Glutamatergic neuron (in vitro differentiated cells): ENCODE measurements around the gene CSPG5. TPM values are rescaled to one million over a fixed set of nuclear protein-coding genes. Genes with fewer than 3 reads are reported as not detected.

Experiments
- DNase-seq: peaks from one replicate; pipeline ENCODE4 v3.0.0; 2022
- H3K27ac Mint-ChIP-seq: one replicate; pipeline ENCODE4 v1.8.0; 2020; ENCODE audit warnings: mild to moderate bottlenecking, mixed read lengths, inconsistent platforms; ENCODE audit not compliant: unreplicated experiment
- H3K27me3 Mint-ChIP-seq: one replicate; pipeline ENCODE4 v1.8.0; 2020; ENCODE audit warnings: mild to moderate bottlenecking, moderate library complexity, mixed read lengths, inconsistent platforms; ENCODE audit not compliant: unreplicated experiment
- H3K36me3 Mint-ChIP-seq: one replicate; pipeline ENCODE4 v1.8.0; 2020; ENCODE audit warnings: mild to moderate bottlenecking, mixed read lengths, inconsistent platforms; ENCODE audit not compliant: unreplicated experiment
- H3K4me1 Mint-ChIP-seq: one replicate; pipeline ENCODE4 v1.8.0; 2020; ENCODE audit warnings: mild to moderate bottlenecking, low read depth, mixed read lengths, inconsistent platforms; ENCODE audit not compliant: unreplicated experiment
- H3K4me3 Mint-ChIP-seq: one replicate; pipeline ENCODE4 v1.8.0; 2020; ENCODE audit warnings: mild to moderate bottlenecking, mixed read lengths, inconsistent platforms; ENCODE audit not compliant: unreplicated experiment
- H3K9me3 Mint-ChIP-seq: one replicate; pipeline ENCODE4 v1.8.0; 2020; ENCODE audit warnings: mild to moderate bottlenecking, moderate library complexity, mixed read lengths, inconsistent platforms; ENCODE audit not compliant: unreplicated experiment
- CTCF ChIP-seq: fragments of 200-600 bp; sonication (generic); IDR thresholded peaks from one replicate; pipeline ENCODE4 v1.5.0; 2021; ENCODE audit not compliant: partially characterized antibody, unreplicated experiment
- total RNA-seq: library from RNA; stranded (reverse); fragmentation: NEBNext Ultra II Directional; extraction: Animal tissue kit (Norgen Biotek cat#: 25700); gene quantifications from one replicate; pipeline ENCODE4 v1.2.1, GENCODE V29; 2021; ENCODE audit not compliant: unreplicated experiment

CSPG5 gene
- total RNA-seq, 1 donor from 2014 or later: 0.76 TPM

- H3K36me3 Mint-ChIP-seq: no peaks in the 10 kb centered on the region
- no peak for TF ChIP-seq CTCF
Observed at GRCh38 chr3:47603332-47603731, 24.7 kb upstream of the CSPG5 start.

DNA sequence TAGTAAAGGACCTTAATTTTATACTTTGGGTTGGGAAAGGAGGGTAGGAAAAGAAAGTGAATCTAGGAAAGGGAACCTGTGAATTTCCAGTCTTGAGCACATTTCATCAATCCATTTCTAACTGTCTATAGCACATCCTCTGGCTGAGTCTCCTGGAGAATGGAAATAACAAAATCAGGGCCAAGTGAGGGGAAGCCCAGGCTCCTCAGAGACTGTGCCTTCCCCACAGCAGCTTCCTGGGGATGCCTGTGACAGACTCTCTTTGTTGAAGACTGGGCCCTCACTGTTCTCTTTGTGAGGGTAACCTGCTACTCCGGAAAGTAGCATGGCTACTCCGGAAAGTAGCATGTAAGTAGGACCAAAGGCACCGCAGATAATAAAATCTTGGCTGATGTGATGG is 22.6 kb upstream of the CSPG5 start:
- H3K27ac Mint-ChIP-seq: no peak overlapping the region
- no peak for TF ChIP-seq CTCF
- no peaks in the 10 kb centered on the region for H3K27me3 Mint-ChIP-seq
- no peak overlapping the region for H3K4me3 Mint-ChIP-seq
- no peak for DNase-seq
- H3K4me1 Mint-ChIP-seq: no peaks in the 10 kb centered on the region
- no peaks in the 10 kb centered on the region for H3K9me3 Mint-ChIP-seq
- no peaks in the 10 kb centered on the region for H3K36me3 Mint-ChIP-seq

More at GRCh38 chr3:47603332-47603731, 24.7 kb upstream of the CSPG5 start:
- no peaks in the 10 kb centered on the region for H3K27me3 Mint-ChIP-seq
- H3K4me3 Mint-ChIP-seq: no peak overlapping the region
- no peaks in the 10 kb centered on the region for H3K4me1 Mint-ChIP-seq
- no peak overlapping the region for H3K27ac Mint-ChIP-seq
- no peaks in the 10 kb centered on the region for H3K9me3 Mint-ChIP-seq
- no peak for DNase-seq

DNA sequence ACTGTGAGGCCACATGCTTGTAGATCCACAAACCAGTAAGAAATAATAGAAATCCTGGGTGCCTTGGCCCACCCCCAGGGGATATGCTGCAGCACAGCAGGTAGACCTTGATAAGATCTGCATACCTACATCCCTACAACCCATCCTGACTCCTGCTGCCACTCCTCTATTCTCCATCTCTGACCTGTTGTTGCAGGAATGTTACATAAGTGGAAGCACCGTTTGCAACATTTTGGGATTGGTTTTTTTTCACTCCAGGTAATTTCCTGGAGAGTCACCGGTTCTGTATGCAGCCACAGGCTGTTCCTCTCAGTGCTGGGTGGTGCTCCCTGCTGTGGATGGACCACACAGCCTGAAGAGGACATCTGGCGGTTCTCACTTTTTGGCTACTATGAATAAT is 16.1 kb upstream of the CSPG5 start:
- no peaks in the 10 kb centered on the region for H3K36me3 Mint-ChIP-seq
- peaks cover 7% of the 10 kb centered on the region for H3K9me3 Mint-ChIP-seq
- peaks cover 2% of the 10 kb centered on the region for H3K27me3 Mint-ChIP-seq
- H3K27ac Mint-ChIP-seq: no peak overlapping the region
- H3K4me1 Mint-ChIP-seq: no peaks in the 10 kb centered on the region
- TF ChIP-seq CTCF: no peak
- no peak for DNase-seq
- no peak overlapping the region for H3K4me3 Mint-ChIP-seq

- H3K36me3 Mint-ChIP-seq: no peaks in the 10 kb centered on the region
- H3K9me3 Mint-ChIP-seq: peaks cover 7% of the 10 kb centered on the region
- no peak for TF ChIP-seq CTCF
- H3K4me3 Mint-ChIP-seq: no peak overlapping the region
- DNase-seq: no peak
- peaks cover 4% of the 10 kb centered on the region for H3K27me3 Mint-ChIP-seq
- no peak overlapping the region for H3K27ac Mint-ChIP-seq
- H3K4me1 Mint-ChIP-seq: no peaks in the 10 kb centered on the region
Observed at GRCh38 chr3:47592066-47592795, 13.6 kb upstream of the CSPG5 start.

GRCh38 chr3:47590216-47590615 is 11.6 kb upstream of the CSPG5 start:
- Mint-ChIP-seq H3K27me3 (peaks cover 4% of the 10 kb centered on the region), H3K36me3 (peaks cover 9% of the 10 kb centered on the region), H3K4me1 (no peaks in the 10 kb centered on the region), H3K27ac (no peak overlapping the region), H3K9me3 (peaks cover 9% of the 10 kb centered on the region), H3K4me3 (no peak overlapping the region)
- no peak for TF ChIP-seq CTCF
- DNase-seq: no peak
